Activated T-cell treated with anti-CD3 and anti-CD28 coated beads for 24 hours (primary cell): ENCODE data around the gene CDKL5.
A peak's percentile ranks its signal among the peaks of the same experiment; 100 is the strongest.
"Not testable (repeated sequence)": the region's sequence is repeated elsewhere in the genome, so short reads cannot be mapped to it uniquely, and the experiment has no call there.

ENCODE experiments used
- DNase-seq: peaks from one replicate; pipeline ENCODE4 v3.0.0-alpha.2; 2020; ENCODE audit warnings: low read depth

The CDKL5 gene

DNA sequence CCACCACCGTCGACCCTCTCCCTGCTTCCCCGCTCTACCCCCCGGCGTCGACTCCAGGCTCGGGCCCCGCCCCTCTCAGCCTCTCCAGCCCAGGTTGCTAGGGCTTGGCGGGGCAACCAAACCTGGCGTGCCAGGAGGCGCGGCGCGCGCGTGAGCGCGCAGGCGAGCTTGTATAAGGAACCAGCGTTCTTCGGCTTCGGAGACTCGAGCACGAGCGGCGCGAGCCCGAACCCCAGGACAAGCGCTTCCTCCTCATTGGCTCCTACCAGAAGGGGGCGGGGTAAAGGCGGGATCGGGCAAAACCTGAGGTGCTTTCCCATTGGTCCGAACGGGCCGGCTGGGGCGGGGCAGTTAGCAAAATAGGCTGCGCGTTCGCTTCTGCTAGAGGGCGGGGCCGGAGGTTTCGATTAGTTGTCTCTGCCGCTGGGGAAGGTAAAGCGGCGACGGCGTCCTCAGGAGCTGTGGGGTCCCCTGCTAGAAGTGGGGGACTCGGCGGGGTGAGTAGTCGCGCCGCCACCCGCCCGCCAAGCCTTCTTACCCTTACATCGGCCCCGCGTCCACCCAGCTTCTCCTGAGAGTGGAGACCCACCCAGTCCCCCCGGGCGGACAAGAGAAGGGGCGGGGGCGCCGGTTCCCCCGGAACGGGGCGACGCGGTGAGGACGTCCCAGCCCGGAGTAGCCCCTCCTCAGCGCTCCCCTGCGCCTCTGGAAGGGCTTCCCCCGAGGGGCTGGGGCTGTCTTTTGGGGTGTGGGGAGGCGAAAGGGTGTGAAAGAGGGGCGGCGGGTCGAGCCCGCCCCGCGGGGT is at the start of gene CDKL5:
TSS of gene CDKL5 (plus strand) at position 410 of the 805 bp plus-strand sequence. CDS start 81,489 bp downstream, outside the sequence.
- DNase-seq: peak; percentile 93

GRCh38 chrX:18377796-18378195 is 47.6 kb upstream of the CDKL5 start:
- no peak for DNase-seq

- no peak for DNase-seq
Measured at GRCh38 chrX:18389966-18390365, 35.4 kb upstream of the CDKL5 start.

GRCh38 chrX:18390941-18391538 is 34.4 kb upstream of the CDKL5 start:
- DNase-seq: peak; percentile 35

DNA sequence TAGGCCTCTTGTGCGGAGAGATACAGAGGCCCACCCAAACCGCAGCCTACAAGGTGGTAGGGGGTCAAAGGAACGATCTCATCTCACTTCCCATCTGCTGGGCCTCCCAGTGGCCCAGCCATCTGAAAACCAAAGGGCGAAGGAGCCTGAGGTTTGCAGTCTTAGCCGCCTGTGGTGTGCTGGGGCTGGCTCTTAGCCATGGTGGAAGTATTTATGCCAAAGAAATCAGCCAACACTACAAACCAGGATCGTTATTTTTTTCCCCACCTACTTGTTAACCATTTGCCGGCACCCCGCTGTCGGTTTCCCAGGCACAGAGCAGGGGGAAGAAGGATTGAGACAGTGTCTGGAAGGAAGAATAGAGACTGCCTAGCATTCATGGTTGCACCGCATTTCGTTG is 30.9 kb upstream of the CDKL5 start:
- DNase-seq: no peak

- DNase-seq: no peak
Measured at GRCh38 chrX:18401848-18402213, 23.6 kb upstream of the CDKL5 start.

DNA sequence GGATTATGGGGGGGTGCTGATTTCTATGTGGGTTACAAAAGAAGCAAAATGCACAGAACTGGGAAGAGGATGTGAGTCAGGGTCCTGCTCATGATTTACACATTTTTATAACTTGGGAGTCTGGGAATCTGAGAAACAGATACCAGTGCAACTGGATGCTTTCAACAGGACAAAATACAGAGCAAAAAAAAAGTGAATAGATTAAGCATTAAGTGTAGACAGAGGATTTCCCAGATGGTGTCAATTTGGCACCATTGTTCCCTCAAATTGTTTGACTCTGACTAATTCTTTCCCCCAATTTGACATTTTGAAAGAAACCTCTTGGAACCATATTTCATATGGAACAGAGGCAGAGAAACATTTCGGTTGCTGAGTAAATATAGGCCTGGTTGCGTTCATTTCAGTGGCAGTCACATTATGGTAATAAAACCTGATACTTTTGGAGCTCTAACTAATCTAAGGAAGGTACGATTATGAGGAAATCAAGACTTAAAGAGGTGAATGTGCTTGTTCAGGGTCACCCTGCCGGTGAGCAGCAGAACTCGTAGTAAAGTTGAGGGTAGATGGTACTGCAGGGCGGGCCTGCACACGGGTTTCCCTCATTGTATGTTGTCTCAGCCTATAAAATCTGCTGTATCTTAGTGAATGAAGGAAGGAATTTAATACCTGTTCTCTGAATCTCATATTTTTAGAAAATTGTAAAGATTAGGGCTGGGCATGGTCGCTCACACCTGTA is 18.7 kb upstream of the CDKL5 start:
- DNase-seq: no peak

- DNase-seq: no peak
Measured at GRCh38 chrX:18410038-18410437, 15.4 kb upstream of the CDKL5 start.

GRCh38 chrX:18415386-18415785 is 10.0 kb upstream of the CDKL5 start:
- no peak for DNase-seq

- no peak for DNase-seq
Measured at GRCh38 chrX:18422325-18422724, 3.1 kb upstream of the CDKL5 start.

DNA sequence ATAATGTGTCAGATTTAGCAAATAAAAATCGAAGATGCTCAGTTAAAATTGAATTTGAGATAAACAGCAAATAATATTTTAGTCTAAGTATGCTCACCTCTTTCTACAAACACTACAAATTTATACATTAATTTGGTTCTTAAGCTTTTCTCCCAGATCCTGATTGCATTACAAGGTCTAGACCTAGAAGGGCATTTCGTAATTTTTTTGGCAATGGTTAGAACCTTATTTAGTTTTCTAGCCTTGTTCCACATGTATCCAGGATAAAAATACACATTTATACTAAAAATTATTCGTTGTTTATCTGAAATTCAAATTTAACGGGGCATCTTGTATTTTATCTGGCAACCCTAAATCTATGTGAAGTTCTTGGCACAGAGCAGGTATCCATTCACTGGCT is 2.5 kb upstream of the CDKL5 start:
- no peak for DNase-seq

DNA sequence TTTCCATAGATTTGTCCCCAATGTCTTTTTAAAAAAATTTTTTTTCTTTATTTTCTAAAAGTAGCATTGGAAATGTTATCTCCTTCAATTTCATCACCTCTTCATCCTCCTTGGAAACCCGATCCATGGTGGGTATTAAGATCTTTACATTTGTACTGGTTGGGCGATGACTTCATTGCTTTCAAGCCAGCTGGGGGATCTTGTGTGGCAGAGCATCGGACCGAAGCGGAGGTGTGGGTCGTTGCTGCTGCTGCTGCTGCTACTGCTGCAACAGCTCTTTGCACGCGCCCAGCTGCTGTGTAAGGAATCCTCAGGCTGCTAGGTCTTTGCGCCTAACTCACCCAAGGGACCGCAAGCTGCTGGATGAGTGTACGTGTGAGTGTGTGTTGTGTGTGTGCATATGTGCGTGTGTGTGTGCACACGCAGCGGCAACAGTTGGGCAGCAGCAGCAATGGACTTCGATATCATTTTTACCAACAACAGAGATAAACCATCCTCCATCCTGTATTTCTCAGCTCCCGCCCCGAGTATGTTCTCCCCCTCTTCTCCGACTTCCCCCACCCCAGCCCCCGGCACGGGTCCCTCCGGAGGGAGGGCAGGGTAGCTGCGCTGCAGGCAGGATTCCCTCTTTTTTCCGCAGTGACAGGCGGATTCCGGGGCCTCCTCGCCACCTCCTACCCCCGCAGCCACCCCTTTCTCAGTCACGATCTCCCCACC is 768 bp upstream of the CDKL5 start:
- peak; percentile 0 for DNase-seq

- no peak for DNase-seq
Measured at GRCh38 chrX:18426004-18426320, 554 bp downstream of the CDKL5 start.

DNA sequence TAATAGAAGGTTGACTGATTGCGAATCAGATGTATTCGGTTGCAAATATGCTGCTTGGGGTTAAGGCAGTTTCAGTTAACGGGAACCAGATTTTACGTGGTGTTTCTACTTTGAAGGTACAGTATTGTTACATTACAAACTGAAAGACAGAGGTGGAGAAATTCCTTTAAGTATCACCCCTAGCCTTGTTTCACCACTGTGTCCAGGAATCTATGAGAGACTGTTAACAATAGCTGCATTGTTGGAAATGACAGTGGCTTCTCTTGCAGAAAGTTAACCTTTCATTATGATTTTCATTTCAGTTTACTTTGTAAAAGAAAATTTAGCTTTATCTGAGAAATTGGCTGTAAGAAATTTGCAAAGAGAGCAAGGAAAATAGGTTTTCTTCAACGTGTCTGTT is 2.6 kb downstream of the CDKL5 start:
- DNase-seq: no peak

DNA sequence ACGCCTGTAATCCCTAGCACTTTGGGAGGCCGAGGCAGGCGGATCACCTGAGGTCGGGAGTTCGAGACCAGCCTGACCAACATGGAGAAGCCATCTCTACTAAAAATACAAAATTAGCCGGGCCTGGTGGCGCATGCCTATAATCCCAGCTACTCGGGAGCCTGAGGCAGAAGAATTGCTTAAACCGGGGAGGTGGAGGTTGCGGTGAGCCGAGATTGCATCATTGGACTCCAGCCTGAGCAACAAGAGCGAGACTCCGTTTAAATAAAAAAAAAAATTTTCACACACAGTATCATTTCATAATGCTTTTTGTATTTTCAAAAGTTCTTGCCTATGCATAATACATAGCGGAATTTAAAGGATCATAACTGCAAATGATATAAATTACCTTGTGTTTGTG is 7.9 kb downstream of the CDKL5 start:
- DNase-seq: not testable (repeated sequence)

GRCh38 chrX:18434896-18435295 is 9.5 kb downstream of the CDKL5 start:
- DNase-seq: no peak

DNA sequence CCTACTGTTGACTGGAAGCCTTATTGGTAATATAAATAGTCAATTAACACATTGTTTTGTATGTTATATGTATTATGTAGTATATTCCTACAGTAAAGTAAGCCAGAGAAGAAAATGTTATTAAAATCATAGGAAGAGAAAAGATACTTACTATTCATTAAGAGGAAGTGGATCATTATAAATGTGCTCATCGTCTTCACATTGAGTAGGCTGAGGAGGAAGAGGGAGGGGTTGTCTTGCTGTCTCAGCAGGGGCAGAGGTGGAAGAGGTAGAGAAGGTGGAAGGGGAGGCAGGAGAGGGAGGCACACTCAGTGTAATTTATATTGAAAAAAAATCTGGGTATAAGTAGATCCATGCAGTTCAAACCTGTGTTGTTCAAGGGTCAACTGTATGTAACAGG is 10.6 kb downstream of the CDKL5 start:
- no peak for DNase-seq

DNA sequence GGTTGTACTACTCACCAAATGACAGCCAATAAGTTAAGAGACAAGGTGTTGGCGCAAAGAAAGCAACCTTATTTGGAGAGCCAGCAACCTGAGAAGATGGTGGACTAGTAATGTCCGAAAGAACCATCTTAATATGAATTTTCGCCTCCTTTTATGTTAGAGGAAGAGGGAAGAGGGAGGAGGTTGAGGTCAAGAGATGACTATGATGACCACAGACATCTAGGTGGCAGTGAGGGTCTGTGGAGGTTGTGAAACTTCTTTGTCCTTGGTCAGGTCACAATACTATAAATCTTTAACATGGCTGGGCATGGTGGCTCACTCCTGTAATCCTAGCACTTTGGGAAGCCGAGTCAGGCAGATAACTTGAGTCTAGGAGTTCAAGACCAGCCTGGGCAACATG is 15.4 kb downstream of the CDKL5 start:
- no peak for DNase-seq

- DNase-seq: no peak
Measured at GRCh38 chrX:18441780-18442367, 16.5 kb downstream of the CDKL5 start.

DNA sequence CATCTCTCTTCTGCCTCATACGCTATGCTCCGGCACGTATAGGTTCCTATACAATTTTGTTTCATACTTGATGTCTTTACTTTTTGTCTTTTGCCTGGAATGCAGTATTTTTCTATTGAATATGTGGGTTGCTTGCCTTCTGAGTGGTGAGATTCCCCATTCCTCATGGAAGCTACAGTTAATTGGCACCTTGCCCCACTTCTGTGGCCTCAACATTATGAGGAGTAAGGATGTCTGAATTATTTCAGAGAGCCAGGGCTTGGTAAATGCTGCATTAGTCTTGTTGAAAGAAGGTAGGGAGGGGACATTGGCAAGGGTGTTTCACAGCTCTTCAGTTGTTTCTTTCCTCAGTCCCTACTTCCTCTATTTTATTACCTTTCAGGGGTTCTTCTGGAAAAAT is 23.0 kb downstream of the CDKL5 start:
- DNase-seq: no peak

DNA sequence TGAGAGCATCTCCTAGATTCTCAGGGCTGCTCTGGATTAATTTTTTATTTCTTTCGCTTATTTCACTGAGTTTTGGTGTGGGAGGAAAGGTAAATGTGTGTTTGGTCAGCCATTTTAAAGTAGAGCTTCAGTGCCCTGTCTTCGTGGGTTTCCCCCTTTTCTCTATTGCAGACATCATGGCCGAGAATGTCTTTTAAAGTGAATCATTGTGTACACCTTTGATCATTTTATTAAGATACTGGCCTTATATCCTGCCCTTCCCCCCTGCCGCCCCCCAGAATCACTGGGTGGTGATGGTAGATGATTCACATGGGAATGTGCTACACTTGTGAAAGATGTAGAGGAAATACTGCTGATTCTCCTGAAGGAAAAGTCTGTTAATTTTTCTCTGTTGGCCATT is 23.8 kb downstream of the CDKL5 start:
- DNase-seq: no peak

DNA sequence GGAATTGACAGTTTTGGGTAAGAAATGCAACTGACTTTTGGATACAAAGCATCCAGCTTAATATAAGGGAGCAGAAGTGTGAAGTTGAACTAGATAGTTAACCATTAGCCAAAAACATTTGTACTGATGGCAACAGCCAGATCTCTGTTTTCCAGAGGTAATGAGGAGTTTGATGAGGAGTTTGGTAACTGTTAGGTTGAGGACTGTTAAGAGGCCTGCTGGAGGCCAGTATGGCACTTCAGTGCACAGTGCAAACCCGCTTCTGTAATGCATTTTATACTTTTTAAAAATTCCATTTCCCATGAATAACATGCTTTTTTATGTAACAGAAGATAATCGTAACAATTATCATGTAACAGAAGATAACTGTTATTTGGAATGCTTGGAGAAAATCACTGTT is 30.0 kb downstream of the CDKL5 start:
- DNase-seq: no peak
